HepG2 (cell line): ENCODE data around the gene SPNS2. TPM values are rescaled to one million over a fixed set of nuclear protein-coding genes. Genes with fewer than 3 reads are reported as not detected.

Source experiments
- ATAC-seq: fragments of 200-7000 bp; cut with Tn5 transposase; 3 replicates; pipeline ENCODE4 v1.9.1; 2020; ENCODE audit warnings: mild to moderate bottlenecking, moderate library complexity
- BruUV-seq: library from RNA; stranded (reverse); fragments of 400-500 nt; replicated peaks from 2 replicates; lab custom pipeline; 2021; lab: Mats Ljungman, UMichigan
- CTCF ChIA-PET: fragments of 300-600 bp; formaldehyde crosslinking; extraction: SDS; loops from one replicate; lab custom pipeline; 2021; ENCODE audit warnings: low total read pairs, inconsistent platforms, low intra/inter-chr PET ratio; lab: Yijun Ruan, JAX
- POLR2A ChIA-PET: fragments of 350-600 bp; sonication (Branson Sonifier 250); formaldehyde crosslinking; loops from one replicate; lab custom pipeline; 2020; ENCODE audit warnings: antibody characterized with exemption, inconsistent platforms; lab: Yijun Ruan, JAX
- DNase-seq: peaks from one replicate; pipeline ENCODE4 v3.0.0-alpha.2; 2015; ENCODE audit warnings: low spot score
- FAIRE-seq: peaks from 3 replicates; lab custom pipeline; 2011; peaks lifted over from hg19 to GRCh38; lab: Jason Lieb, UNC
- H2AFZ ChIP-seq: one replicate; pipeline ENCODE4 v1.6.1; 2011; ENCODE audit warnings: low read length, inconsistent platforms
- H3K27ac ChIP-seq: fragments of 300-600 bp; 3 replicates; pipeline ENCODE4 v1.8.0; 2011; ENCODE audit warnings: mixed run types, mild to moderate bottlenecking, mixed read lengths, low read length, inconsistent platforms; ENCODE audit not compliant: insufficient read depth; ENCODE audit errors: extremely low read length
- H3K27me3 ChIP-seq, 2 experiments: fragments of 200-600 bp in 1 of 2; 2 replicates in 1 of 2; 3 replicates in 1 of 2; pipeline versions ENCODE4 v1.6.0 to v1.8.0; 2011; ENCODE audit warnings: low read length in 2 of 2, mild to moderate bottlenecking in 2 of 2, moderate library complexity in 2 of 2, inconsistent platforms in 1 of 2; ENCODE audit not compliant: insufficient read depth in 2 of 2, control insufficient read depth in 1 of 2
- H3K36me3 ChIP-seq, 2 experiments: fragments of 200-600 bp in 1 of 2; replicated peaks in 1 of 2; 2 replicates in 1 of 2; 3 replicates in 1 of 2; pipeline versions ENCODE4 v1.5.1 to v1.8.0; 2011; ENCODE audit warnings: low read length in 2 of 2, inconsistent platforms in 1 of 2; ENCODE audit not compliant: insufficient read depth in 2 of 2, control insufficient read depth in 1 of 2
- H3K4me1 ChIP-seq: 2 replicates; pipeline ENCODE4 v1.5.1; 2012; ENCODE audit warnings: low read length, inconsistent platforms; ENCODE audit not compliant: insufficient read depth
- H3K4me2 ChIP-seq: 2 replicates; pipeline ENCODE4 v1.6.0; 2011; ENCODE audit warnings: low read depth, low read length, inconsistent platforms
- H3K4me3 ChIP-seq, 3 experiments: fragments of 200-600 bp in 1 of 3; sonication (generic), shearing (Covaris generic) in 1 of 3; replicated peaks in 1 of 3; 2 replicates each; pipeline ENCODE4 v1.5.1; 2011 to 2016; ENCODE audit warnings: low read length in 3 of 3, inconsistent platforms in 2 of 3, low read depth in 2 of 3, mild to moderate bottlenecking in 2 of 3, control low read depth in 1 of 3, mixed read lengths in 1 of 3; ENCODE audit not compliant: insufficient read depth in 1 of 3
- H3K79me2 ChIP-seq: one replicate; pipeline ENCODE4 v1.6.1; 2011; ENCODE audit warnings: low read length, inconsistent platforms; ENCODE audit not compliant: insufficient read depth
- H3K9ac ChIP-seq: 2 replicates; pipeline ENCODE4 v1.6.0; 2011; ENCODE audit warnings: mild to moderate bottlenecking, low read depth, low read length, inconsistent platforms; ENCODE audit not compliant: insufficient read depth
- H3K9me3 ChIP-seq: 2 replicates; pipeline ENCODE4 v1.5.1; 2012; ENCODE audit warnings: mild to moderate bottlenecking, low read length
- H4K20me1 ChIP-seq: 2 replicates; pipeline ENCODE4 v1.6.0; 2011; ENCODE audit warnings: inconsistent platforms, mild to moderate bottlenecking, low read length, moderate library complexity; ENCODE audit not compliant: insufficient read depth
- ETV5 ChIP-seq: IDR thresholded peaks from 2 replicates; pipeline ENCODE4 v1.6.1; 2018; ENCODE audit warnings: missing biosample characterization, missing genetic modification reagents, inconsistent platforms, borderline replicate concordance
- KLF13 ChIP-seq: sonication (generic); formaldehyde crosslinking; IDR thresholded peaks from 2 replicates; pipeline ENCODE4 v1.4.0; 2020; ENCODE audit warnings: mild to moderate bottlenecking, missing genetic modification reagents
- NCOA1 ChIP-seq: sonication (generic); formaldehyde crosslinking; IDR thresholded peaks from 2 replicates; pipeline ENCODE4 v1.9.0; 2021; ENCODE audit warnings: missing genetic modification reagents
- TCF12 ChIP-seq, 2 experiments: fragments of 450-650 bp in 1 of 2; sonication (generic) in 1 of 2; formaldehyde crosslinking in 1 of 2; IDR thresholded peaks; 2 replicates each; pipeline versions ENCODE4 v1.6.1 to v1.8.0; 2017 to 2022; ENCODE audit warnings: antibody characterized with exemption in 1 of 2, mild to moderate bottlenecking in 1 of 2, missing genetic modification reagents in 1 of 2, moderate library complexity in 1 of 2
- ZC3H13 ChIP-seq: sonication (generic); formaldehyde crosslinking; IDR thresholded peaks from 2 replicates; pipeline ENCODE4 v1.8.1; 2023; ENCODE audit warnings: mild to moderate bottlenecking, missing genetic modification reagents, moderate library complexity
- WGBS: methylation state at CpG from one replicate; pipeline ENCODE4 v1.1.6; 2017; ENCODE audit warnings: low lambda C conversion rate; 5-methylcytosine and 5-hydroxymethylcytosine counted together
- in situ Hi-C: cut with HindIII; loops from 2 replicates; pipeline ENCODE4 v1.10.0; 2017; ENCODE audit warnings: low pct_unique_long_range_greater_than_20kb; ENCODE audit not compliant: extremely low pct_ligation_motif_present
- intact Hi-C: fragments of 100-400 bp; cut with micrococcal nuclease; formaldehyde crosslinking; loops from one replicate; pipeline ENCODE4 v1.10.0; 2022; ENCODE audit not compliant: unreplicated experiment
- polyA plus RNA-seq, 8 experiments: library from polyadenylated mRNA; depleted of rRNA in 3 of 8; stranded (reverse) in 7 of 8; unstranded in 1 of 8; fragments of >200 nt; fragmentation: Illumina TruSeq in 4 of 8; extraction: Trizol in 4 of 8; gene quantifications; 2 replicates each; pipeline versions ENCODE4 v1.2.1 to v1.2.3, GENCODE V29; 2011 to 2016; ENCODE audit warnings: low read depth in 4 of 8, missing spikeins in 1 of 8, mixed read lengths in 1 of 8; ENCODE audit not compliant: insufficient read depth in 1 of 8
- total RNA-seq, 5 experiments: library from RNA; depleted of rRNA; stranded (reverse); fragments of >200 nt; fragmentation: Illumina TruSeq; extraction: Trizol; gene quantifications; 2 replicates each; pipeline ENCODE4 v1.2.3, GENCODE V29; 2016; ENCODE audit warnings: low read depth in 1 of 5

SPNS2 gene
- total and polyA plus RNA-seq, 2 of the 13 experiments (the other 11 are each of a cell fraction or from before 2014, with no cell fraction given) = 0.01 TPM; not detected in 1

DNA sequence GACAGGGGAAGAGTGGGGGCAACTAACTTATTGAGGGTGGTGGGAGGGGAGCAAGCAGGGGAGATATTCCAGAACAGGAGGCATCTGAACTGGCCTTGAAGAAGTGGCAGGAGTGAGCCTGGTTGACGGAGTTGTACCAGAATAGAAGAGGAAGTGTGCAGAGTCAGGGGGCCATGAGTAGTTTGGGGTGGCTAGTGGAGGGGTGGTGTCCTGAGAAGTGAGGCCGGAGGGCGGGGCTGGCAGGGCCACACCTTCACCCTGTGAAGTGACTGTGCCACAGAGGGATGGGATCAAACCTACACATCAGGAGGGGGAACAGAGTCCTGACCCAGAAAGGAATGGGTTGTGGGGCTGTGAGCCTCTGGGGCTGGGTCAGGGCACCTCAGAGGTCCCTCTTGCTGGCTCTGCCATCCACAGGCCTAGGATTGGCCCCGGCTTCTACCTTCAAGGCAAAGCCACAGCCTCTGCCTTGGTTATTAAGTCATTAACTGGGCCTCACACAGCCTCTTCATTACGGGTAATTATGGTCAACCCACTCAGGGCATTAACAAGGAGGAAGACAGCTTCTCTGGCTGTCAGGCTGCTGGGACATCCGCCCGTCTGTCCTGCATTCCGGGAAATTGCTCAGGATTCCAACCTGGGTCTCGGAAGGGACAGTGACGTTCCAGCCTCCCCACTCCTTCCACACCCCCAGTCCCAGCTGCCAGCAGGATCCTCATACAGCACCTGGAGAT is 12.7 kb downstream of the SPNS2 start:
- CTCF ChIA-PET = no interaction called here
- Histone ChIP-seq H3K4me1 (no peaks in the 10 kb centered on the region), H3K4me3 (no peak overlapping the region), H3K9ac (no peak overlapping the region), H2AFZ (no peak overlapping the region), H4K20me1 (no peaks in the 10 kb centered on the region), H3K27ac (no peak overlapping the region), H3K9me3 (no peaks in the 10 kb centered on the region), H3K79me2 (no peaks in the 10 kb centered on the region), H3K27me3 (peaks cover 10 to 67% of the 10 kb centered on the region in 2 experiments)
- intact Hi-C loops (no loop called here), in situ Hi-C loops (loop anchor here (5.0 kb wide), 1 partner anchor 89 kb away; no protein-coding TSS in a partner anchor)
- no peak for FAIRE-seq
- BruUV-seq = no TSS peak
- POLR2A ChIA-PET = no interaction called here
- no peak for DNase-seq
- ATAC-seq = no peak
- TF ChIP-seq TCF12 (IDR thresholded peaks at IDR 0.05) (no peak), TCF12 (CRISPR knock-in tag; IDR thresholded peaks at IDR 0.05) (no peak), ETV5 (CRISPR knock-in tag) (no peak), NCOA1 (CRISPR knock-in tag) (no peak), KLF13 (CRISPR knock-in tag) (no peak), ZC3H13 (CRISPR knock-in tag) (no peak)
- TF ChIP-seq, all 625 proteins: peak for 0
- H3K4me2 ChIP-seq = no peak overlapping the region
- 53% methylated on average over 10 of the region's 10 CpGs for WGBS
- H3K36me3 ChIP-seq = no peaks in the 10 kb centered on the region
